Left lung (tissue), 10 donors: ENCODE results near the gene GNG7. TPM values are rescaled to one million over a fixed set of nuclear protein-coding genes. Genes with fewer than 3 reads are reported as not detected.

Experiments used
- ATAC-seq: fragments of 200-7000 bp; cut with Tn5 transposase; one replicate; pipeline ENCODE4 v1.9.1; 2020; ENCODE audit warnings: moderate library complexity
- DNase-seq, 4 donors: peaks; one replicate each; pipeline ENCODE4 v3.0.0-alpha.2; 2013 to 2020
- H3K27ac ChIP-seq, 2 donors: fragments of 200-600 bp; sonication (generic) in 1 of 2; one replicate each; pipeline versions ENCODE4 v1.5.0 to v1.8.0; 2020 to 2021
- H3K27me3 ChIP-seq, 2 donors: fragments of 200-600 bp; sonication (generic) in 1 of 2; one replicate each; pipeline versions ENCODE4 v1.5.0 to v1.8.0; 2020 to 2021
- H3K36me3 ChIP-seq, 2 donors: fragments of 200-600 bp; sonication (generic) in 1 of 2; one replicate each; pipeline versions ENCODE4 v1.5.0 to v1.8.0; 2020 to 2021
- H3K4me1 ChIP-seq, 2 donors: fragments of 200-600 bp; one replicate each; pipeline ENCODE4 v1.8.0; 2021
- H3K4me3 ChIP-seq, 2 donors: fragments of 200-600 bp; sonication (generic) in 1 of 2; one replicate each; pipeline versions ENCODE4 v1.5.0 to v1.8.0; 2020 to 2021; ENCODE audit warnings: mild to moderate bottlenecking in 1 of 2
- H3K9me3 ChIP-seq, 2 donors: fragments of 200-600 bp; sonication (generic) in 1 of 2; one replicate each; pipeline versions ENCODE4 v1.5.0 to v1.8.0; 2020 to 2021
- CTCF ChIP-seq, 2 donors: fragments of 200-600 bp; sonication (generic) in 1 of 2; IDR thresholded peaks; one replicate each; pipeline versions ENCODE4 v1.5.0 to v1.8.0; 2021; ENCODE audit warnings: antibody characterized with exemption in 2 of 2
- intact Hi-C, 2 donors: fragments of 100-400 bp; cut with DNase I; formaldehyde crosslinking; loops; one replicate each; pipeline versions ENCODE4 v1.11.2 to v1.14.2; 2022
- polyA plus RNA-seq, 6 donors: library from polyadenylated mRNA; unstranded; fragments of 120-200 nt; gene quantifications; one replicate each; pipeline ENCODE4 v1.2.1, GENCODE V29; 2013; ENCODE audit not compliant: insufficient read length in 6 of 6
- total RNA-seq, 2 donors: library from RNA; stranded (reverse); fragmentation: NEBNext Ultra II Directional; extraction: Animal tissue kit (Norgen Biotek cat#: 25700); gene quantifications; one replicate each; pipeline ENCODE4 v1.2.1, GENCODE V29; 2021
- donor health status: DM: no; HTN: yes; CAD: no.
- donor health status: DM: no; HTN: no; CAD: no.

Gene GNG7
- total and polyA plus RNA-seq, 8 donors = 3.8 to 7.1 (median 5.5) TPM

GRCh38 chr19:2731181-2731995 is 28.9 kb upstream of the GNG7 start:
- no peak for TF ChIP-seq CTCF (IDR thresholded peaks at IDR 0.05)
- peaks cover 0 to 1% of the 10 kb centered on the region in 2 donors for H3K9me3 ChIP-seq
- intact Hi-C loops = no loop called here
- peaks cover 0 to 48% of the 10 kb centered on the region in 2 donors for H3K36me3 ChIP-seq
- peaks cover 0 to 21% of the 10 kb centered on the region in 2 donors for H3K27me3 ChIP-seq
- H3K4me3 ChIP-seq = no peak overlapping the region
- H3K27ac ChIP-seq = no peak overlapping the region
- peaks cover 0 to 3% of the 10 kb centered on the region in 2 donors for H3K4me1 ChIP-seq
- DNase-seq (no peak), ATAC-seq (no peak)

GRCh38 chr19:2729943-2730818 is 27.7 kb upstream of the GNG7 start:
- no peak for TF ChIP-seq CTCF (IDR thresholded peaks at IDR 0.05)
- H3K27me3 ChIP-seq = peaks cover 0 to 33% of the 10 kb centered on the region in 2 donors
- peaks cover 0 to 3% of the 10 kb centered on the region in 2 donors for H3K4me1 ChIP-seq
- peaks cover 0 to 36% of the 10 kb centered on the region in 2 donors for H3K36me3 ChIP-seq
- no peak for ATAC-seq
- intact Hi-C loops = no loop called here
- H3K27ac ChIP-seq = no peak overlapping the region
- H3K9me3 ChIP-seq = no peaks in the 10 kb centered on the region
- no peak overlapping the region for H3K4me3 ChIP-seq
- DNase-seq = no peak

DNA sequence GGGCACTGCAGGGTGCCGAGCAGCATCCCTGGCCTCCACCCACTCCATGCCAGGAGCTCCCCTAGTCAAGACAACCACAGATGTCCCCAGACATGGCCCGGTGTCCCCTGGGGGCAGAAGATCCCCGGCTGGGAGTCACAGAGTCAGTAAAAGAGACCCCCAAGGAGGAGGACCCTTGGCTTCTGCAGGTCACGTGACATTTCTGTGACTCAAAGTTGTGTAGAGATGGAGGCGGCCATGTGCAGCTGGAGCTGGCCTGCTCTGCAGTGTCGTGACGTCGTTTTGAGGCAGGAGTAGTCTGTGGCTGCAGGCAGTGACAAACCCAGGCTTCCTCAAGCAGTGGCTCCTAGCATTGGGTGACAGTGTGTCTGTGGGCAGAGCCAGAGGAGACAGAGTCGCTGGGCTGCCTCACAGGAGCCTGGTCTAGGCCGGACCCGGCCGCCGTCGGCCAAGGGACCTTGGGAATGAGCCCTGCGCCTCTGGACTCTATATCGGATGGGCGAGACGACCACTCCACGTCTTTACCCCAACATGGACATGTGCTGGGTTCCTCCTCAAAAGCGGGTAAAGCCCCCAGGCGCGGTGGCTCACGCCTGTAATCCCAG is 26.4 kb upstream of the GNG7 start:
- no peak for DNase-seq
- intact Hi-C loops = no loop called here
- no peak overlapping the region for H3K4me3 ChIP-seq
- H3K27ac ChIP-seq = no peak overlapping the region
- no peak for TF ChIP-seq CTCF (IDR thresholded peaks at IDR 0.05)
- H3K9me3 ChIP-seq = no peaks in the 10 kb centered on the region
- peaks cover 0 to 23% of the 10 kb centered on the region in 2 donors for H3K36me3 ChIP-seq
- peaks cover 0 to 43% of the 10 kb centered on the region in 2 donors for H3K27me3 ChIP-seq
- H3K4me1 ChIP-seq = peaks cover 0 to 3% of the 10 kb centered on the region in 2 donors
- no peak for ATAC-seq

GRCh38 chr19:2727640-2727944 is 25.1 kb upstream of the GNG7 start:
- Histone ChIP-seq H3K27me3 (peaks cover 0 to 56% of the 10 kb centered on the region in 2 donors), H3K4me1 (peaks cover 0 to 3% of the 10 kb centered on the region in 2 donors), H3K27ac (no peak overlapping the region), H3K9me3 (no peaks in the 10 kb centered on the region), H3K4me3 (no peak overlapping the region), H3K36me3 (peaks cover 0 to 10% of the 10 kb centered on the region in 2 donors)
- intact Hi-C loops = no loop called here
- DNase-seq = no peak
- no peak for ATAC-seq
- TF ChIP-seq CTCF (IDR thresholded peaks at IDR 0.05) = no peak
